Endothelial cell of umbilical vein (primary cell): ENCODE data around the gene CD151. TPM values are rescaled to one million over a fixed set of nuclear protein-coding genes. Genes with fewer than 3 reads are reported as not detected.

Experiments used
- BruUV-seq: library from RNA; stranded (reverse); fragments of 400-500 nt; replicated peaks from 2 replicates; lab custom pipeline; 2021; lab: Mats Ljungman, UMichigan
- CTCF ChIA-PET: fragments of 300-600, 350-600 bp; sonication (Branson Sonifier 250); formaldehyde crosslinking; loops from one replicate; lab custom pipeline; 2021; ENCODE audit warnings: antibody characterized with exemption, inconsistent platforms; lab: Charles Lee
- POLR2A ChIA-PET: fragments of 300-600, 350-600 bp; sonication (Branson Sonifier 250); formaldehyde crosslinking; loops from one replicate; lab custom pipeline; 2021; ENCODE audit warnings: antibody characterized with exemption, inconsistent platforms; lab: Charles Lee
- DNase-seq: peaks from one replicate; pipeline ENCODE4 v3.0.0-alpha.2; 2011; ENCODE audit warnings: low read depth, low spot score
- FAIRE-seq: peaks from 2 replicates; lab custom pipeline; 2011; peaks lifted over from hg19 to GRCh38; lab: Jason Lieb, UNC
- H2AFZ ChIP-seq: 2 replicates; pipeline ENCODE4 v1.6.0; 2012; ENCODE audit warnings: low read depth, low read length, control low read depth, inconsistent platforms
- H3K27ac ChIP-seq: 2 replicates; pipeline ENCODE4 v1.5.1; 2011; ENCODE audit warnings: low read depth, mild to moderate bottlenecking, control low read depth, low read length, moderate library complexity; ENCODE audit not compliant: insufficient read depth
- H3K27me3 ChIP-seq, 2 experiments: 2 replicates each; pipeline versions ENCODE4 v1.6.0 to v1.6.1; 2011; ENCODE audit warnings: low read length in 2 of 2, mixed read lengths in 1 of 2; ENCODE audit not compliant: control insufficient read depth in 2 of 2, insufficient read depth in 2 of 2
- H3K36me3 ChIP-seq, 2 experiments: 2 replicates in 1 of 2; 3 replicates in 1 of 2; pipeline ENCODE4 v1.5.1; 2011; ENCODE audit warnings: low read length in 2 of 2, mild to moderate bottlenecking in 1 of 2, moderate library complexity in 1 of 2; ENCODE audit not compliant: control insufficient read depth in 2 of 2, insufficient read depth in 2 of 2; ENCODE audit errors: extremely low read depth in 1 of 2
- H3K4me1 ChIP-seq: 3 replicates; pipeline ENCODE4 v1.5.1; 2011; ENCODE audit warnings: mild to moderate bottlenecking, low read length; ENCODE audit not compliant: control insufficient read depth, insufficient read depth; ENCODE audit errors: extremely low read depth
- H3K4me2 ChIP-seq: 2 replicates; pipeline ENCODE4 v1.6.1; 2011; ENCODE audit warnings: low read length, control low read depth, mixed read lengths; ENCODE audit not compliant: insufficient read depth
- H3K4me3 ChIP-seq, 3 experiments: fragments of 200-600 bp in 1 of 3; sonication (generic), shearing (Covaris generic) in 1 of 3; replicated peaks in 1 of 3; 2 replicates each; pipeline ENCODE4 v1.5.1; 2011 to 2016; ENCODE audit warnings: control low read depth in 3 of 3, low read length in 3 of 3, mild to moderate bottlenecking in 2 of 3, inconsistent platforms in 1 of 3, low read depth in 1 of 3, moderate library complexity in 1 of 3; ENCODE audit not compliant: insufficient read depth in 1 of 3
- H3K79me2 ChIP-seq: 2 replicates; pipeline ENCODE4 v1.6.0; 2012; ENCODE audit warnings: low read length, inconsistent platforms; ENCODE audit not compliant: control insufficient read depth, insufficient read depth
- H3K9ac ChIP-seq: replicated peaks from 2 replicates; pipeline ENCODE3; 2011; ENCODE audit warnings: low read length, control low read depth; ENCODE audit not compliant: insufficient read depth; ENCODE audit errors: extremely low read depth
- H3K9me1 ChIP-seq: replicated peaks from 3 replicates; pipeline ENCODE4 v1.6.0; 2011; ENCODE audit warnings: mild to moderate bottlenecking, low read length; ENCODE audit not compliant: control insufficient read depth, insufficient read depth; ENCODE audit errors: extremely low read depth
- H3K9me3 ChIP-seq: replicated peaks from 2 replicates; pipeline ENCODE4 v1.5.1; 2012; ENCODE audit warnings: low read length, inconsistent platforms; ENCODE audit not compliant: control insufficient read depth, insufficient read depth
- H4K20me1 ChIP-seq: replicated peaks from 2 replicates; pipeline ENCODE3; 2011; ENCODE audit warnings: mild to moderate bottlenecking, low read length; ENCODE audit not compliant: control insufficient read depth, insufficient read depth; ENCODE audit errors: extremely low read depth
- CTCF ChIP-seq, 2 donors: IDR thresholded peaks; 1 replicate in 1 of 2; 2 replicates in 1 of 2; pipeline ENCODE4 v1.5.1; 2011; ENCODE audit warnings: low read length in 2 of 2, mild to moderate bottlenecking in 2 of 2, moderate library complexity in 2 of 2, control low read depth in 1 of 2, inconsistent platforms in 1 of 2, low read depth in 1 of 2; ENCODE audit not compliant: insufficient read depth in 1 of 2; ENCODE audit errors: extremely low read depth in 1 of 2
- EZH2 ChIP-seq: IDR thresholded peaks from 2 replicates; pipeline ENCODE4 v1.6.1; 2012; ENCODE audit warnings: borderline replicate concordance, low read depth, mild to moderate bottlenecking, moderate library complexity, low read length, inconsistent platforms; ENCODE audit not compliant: severe bottlenecking
- FOS ChIP-seq: IDR thresholded peaks from 2 replicates; pipeline ENCODE4 v1.6.1; 2011; ENCODE audit warnings: mild to moderate bottlenecking, low read length, moderate library complexity, borderline replicate concordance; ENCODE audit not compliant: insufficient read depth
- GATA2 ChIP-seq: IDR thresholded peaks from 2 replicates; pipeline ENCODE4 v1.7.0; 2011; ENCODE audit warnings: low read depth, mild to moderate bottlenecking, moderate library complexity, mixed read lengths, low read length; ENCODE audit not compliant: insufficient read length, insufficient read depth
- JUN ChIP-seq: IDR thresholded peaks from 2 replicates; pipeline ENCODE4 v1.6.1; 2011; ENCODE audit warnings: borderline replicate concordance, low read depth; ENCODE audit not compliant: insufficient read length, insufficient read depth
- MAX ChIP-seq: IDR thresholded peaks from 2 replicates; pipeline ENCODE4 v1.6.1; 2011; ENCODE audit not compliant: insufficient read depth, insufficient read length
- MYC ChIP-seq: IDR thresholded peaks from one replicate; pipeline ENCODE4 v1.6.1; 2011; ENCODE audit warnings: mild to moderate bottlenecking, low read depth, low read length
- POLR2A ChIP-seq: IDR thresholded peaks from 2 replicates; pipeline ENCODE4 v1.6.1; 2012; ENCODE audit warnings: low read depth, mild to moderate bottlenecking, control low read depth, low read length
- POLR2AphosphoS5 ChIP-seq: IDR thresholded peaks from 2 replicates; pipeline ENCODE4 v1.6.1; 2012; ENCODE audit warnings: low read depth, mild to moderate bottlenecking, control low read depth, low read length, moderate library complexity; ENCODE audit not compliant: insufficient read depth
- dilution Hi-C: fragments of 300-500 bp; cut with MboI; formaldehyde crosslinking; loops from one replicate; pipeline ENCODE4 v1.15.0; 2019; ENCODE audit warnings: low sequenced_read_pairs; ENCODE audit not compliant: extremely low pct_ligation_motif_present
- intact Hi-C: fragments of 100-400 bp; cut with micrococcal nuclease; formaldehyde crosslinking; loops from one replicate; pipeline ENCODE4 v1.10.0; 2022
- polyA plus RNA-seq, 4 experiments: library from polyadenylated mRNA; depleted of rRNA in 3 of 4; stranded (reverse) in 3 of 4; unstranded in 1 of 4; fragments of >200 nt; gene quantifications; 2 replicates each; pipeline versions ENCODE4 v1.2.1 to v1.2.3, GENCODE V29; 2011 to 2012; ENCODE audit warnings: missing spikeins in 1 of 4
- total RNA-seq: library from RNA; stranded (reverse); gene quantifications from 2 replicates; pipeline ENCODE4 v1.2.3, GENCODE V29; 2021

Gene CD151
- total and polyA plus RNA-seq, 2 donors (not counting 3 experiments of a cell fraction or from before 2014, with no cell fraction given): 515 to 1,090 TPM

GRCh38 chr11:849951-850774 lies 17.4 kb downstream of the CD151 start:
- peak overlapping the region in 1 of 3 experiments; percentile 47 for H3K4me3 ChIP-seq
- CTCF ChIA-PET: interaction anchor here (1.6 to 3.3 kb wide), 4 partner anchors 74 to 201 kb away, joined by 4 to 46 read pairs (median 8); no protein-coding TSS in a partner anchor
- POLR2A ChIA-PET: no interaction called here
- dilution Hi-C loops: no loop called here
- H3K27me3 ChIP-seq: no peaks in the 10 kb centered on the region
- DNase-seq (no peak), FAIRE-seq (no peak)
- H3K9ac ChIP-seq: no peak overlapping the region
- no peaks in the 10 kb centered on the region for H3K9me1 ChIP-seq
- H4K20me1 ChIP-seq: no peaks in the 10 kb centered on the region
- no peaks in the 10 kb centered on the region for H3K9me3 ChIP-seq
- H3K27ac ChIP-seq: no peak overlapping the region
- peaks cover 20% of the 10 kb centered on the region for H3K4me1 ChIP-seq
- H2AFZ ChIP-seq: no peak overlapping the region
- intact Hi-C loops: loop anchor here (1.0 to 5.0 kb wide), 2 partner anchors 48 to 127 kb away; no protein-coding TSS in a partner anchor
- BruUV-seq: no TSS peak
- TF ChIP-seq EZH2 (no peak), POLR2A (no peak), CTCF (IDR thresholded peaks at IDR 0.05; ENCODE audit: extremely low read depth in 1 of 2, insufficient read depth in 1 of 2, low read depth in 1 of 2, low read length in 2 of 2) (no peak), FOS (no peak), JUN (no peak), MAX (no peak), MYC (no peak), GATA2 (no peak), POLR2AphosphoS5 (no peak)
- no peaks in the 10 kb centered on the region for H3K36me3 ChIP-seq
- H3K4me2 ChIP-seq: peak overlapping the region; percentile 42
- peaks cover 8% of the 10 kb centered on the region for H3K79me2 ChIP-seq
